ENCODE data around the gene C1orf159. TPM values are rescaled to one million over a fixed set of nuclear protein-coding genes. Genes with fewer than 3 reads are reported as not detected.

The C1orf159 gene
- total and polyA plus RNA-seq, 12 donors = 0.55 to 54.3 (median 11.3) TPM

DNA sequence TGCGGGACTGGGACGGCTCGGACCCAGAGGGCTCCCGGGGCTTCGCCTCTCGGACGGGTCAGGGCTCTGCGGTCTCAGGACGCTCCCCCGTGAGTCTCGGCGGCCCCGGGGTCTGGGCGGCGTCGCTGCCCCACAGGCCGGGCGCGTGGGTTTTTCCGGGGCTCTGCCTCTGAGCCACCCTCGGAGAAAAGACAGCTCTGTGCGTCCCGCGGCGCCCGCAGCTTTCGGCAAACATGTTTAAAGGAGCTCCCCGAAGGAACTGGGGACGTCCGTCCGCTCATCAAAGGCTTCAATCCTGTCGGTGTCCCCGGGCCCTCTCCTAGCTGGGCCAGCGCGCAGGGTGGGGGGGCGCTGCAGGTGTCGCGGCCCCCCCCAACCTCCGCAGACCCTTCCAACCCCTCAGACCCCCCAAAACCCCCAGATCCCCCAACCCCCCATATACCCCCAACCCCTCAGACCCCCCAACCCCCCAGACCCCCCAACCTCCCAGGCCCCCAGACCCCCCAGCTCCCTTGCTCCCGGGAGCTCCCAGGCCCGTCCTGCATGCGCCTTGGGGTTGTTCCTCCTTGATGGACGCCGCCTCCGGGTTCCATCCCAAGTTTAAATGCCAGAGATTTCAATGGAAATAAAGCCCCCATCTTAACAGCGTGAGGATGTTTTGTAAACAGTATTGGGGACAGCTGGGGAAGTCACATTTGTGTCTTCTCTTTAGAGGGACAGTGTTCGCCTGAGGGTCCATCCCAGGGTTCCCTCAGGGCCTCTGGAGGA is 996 bp upstream of the C1orf159 start:
- H3K9me3 ChIP-seq (replicated peaks in 1 of 3) = no peaks in the 10 kb centered on the region
- H3K4me3 ChIP-seq = peak overlapping the region in 1 of 4 donors; percentile 96
- TF ChIP-seq, protein P1, sequence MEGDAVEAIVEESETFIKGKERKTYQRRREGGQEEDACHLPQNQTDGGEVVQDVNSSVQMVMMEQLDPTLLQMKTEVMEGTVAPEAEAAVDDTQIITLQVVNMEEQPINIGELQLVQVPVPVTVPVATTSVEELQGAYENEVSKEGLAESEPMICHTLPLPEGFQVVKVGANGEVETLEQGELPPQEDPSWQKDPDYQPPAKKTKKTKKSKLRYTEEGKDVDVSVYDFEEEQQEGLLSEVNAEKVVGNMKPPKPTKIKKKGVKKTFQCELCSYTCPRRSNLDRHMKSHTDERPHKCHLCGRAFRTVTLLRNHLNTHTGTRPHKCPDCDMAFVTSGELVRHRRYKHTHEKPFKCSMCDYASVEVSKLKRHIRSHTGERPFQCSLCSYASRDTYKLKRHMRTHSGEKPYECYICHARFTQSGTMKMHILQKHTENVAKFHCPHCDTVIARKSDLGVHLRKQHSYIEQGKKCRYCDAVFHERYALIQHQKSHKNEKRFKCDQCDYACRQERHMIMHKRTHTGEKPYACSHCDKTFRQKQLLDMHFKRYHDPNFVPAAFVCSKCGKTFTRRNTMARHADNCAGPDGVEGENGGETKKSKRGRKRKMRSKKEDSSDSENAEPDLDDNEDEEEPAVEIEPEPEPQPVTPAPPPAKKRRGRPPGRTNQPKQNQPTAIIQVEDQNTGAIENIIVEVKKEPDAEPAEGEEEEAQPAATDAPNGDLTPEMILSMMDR (IDR thresholded peaks at IDR 0.05) = no peak
- TF ChIP-seq POLR2A (IDR thresholded peaks at IDR 0.05) = no peak
- no peaks in the 10 kb centered on the region for H3K36me3 ChIP-seq (replicated peaks in 1 of 2)
- intact Hi-C loops (cut with DNase I) = no loop called here
- WGBS, 4 donors = 9 to 34% (median 12%) methylated on average over 4 to 47 of the region's 47 CpGs
- no peak overlapping the region for H3K27ac ChIP-seq
- no peaks in the 10 kb centered on the region for H3K27me3 ChIP-seq
- H3K4me1 ChIP-seq (replicated peaks in 1 of 2) = peaks cover under 1 to 5% of the 10 kb centered on the region in 2 donors
- peak in 4 of 7 donors; percentile 19 to 36 (median 22) for DNase-seq

DNA sequence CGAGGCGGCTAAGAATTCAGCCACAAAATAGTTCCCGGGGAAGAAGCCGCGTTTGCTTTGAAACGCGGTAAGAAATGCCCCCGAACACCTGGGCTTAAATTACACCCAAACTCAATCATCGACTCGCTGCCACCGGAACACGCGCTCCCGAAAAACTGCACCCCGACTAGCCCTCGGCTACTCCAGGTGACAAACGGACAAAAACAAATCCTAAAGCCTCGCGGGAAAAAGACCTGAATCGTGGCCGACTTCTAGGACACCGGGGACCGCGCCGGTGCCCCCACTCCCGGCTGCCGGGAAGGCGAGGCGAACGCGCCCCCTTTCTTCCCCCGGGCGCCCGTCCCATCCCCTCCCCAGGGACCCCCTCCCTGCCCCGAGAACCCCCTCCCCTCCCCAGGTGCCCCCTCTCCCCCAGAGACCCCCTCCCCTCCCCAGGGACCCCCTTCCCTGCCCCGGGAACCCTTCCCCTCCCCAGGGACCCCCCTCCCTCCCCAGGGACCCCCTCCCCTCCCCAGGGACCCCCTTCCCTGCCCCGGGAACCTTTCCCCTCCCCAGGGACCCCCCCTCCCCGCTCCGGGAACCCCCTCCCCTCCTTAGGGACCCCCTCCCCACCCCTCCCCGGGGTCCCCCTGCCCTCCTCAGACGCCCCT is 628 bp downstream of the C1orf159 start:
- Histone ChIP-seq H3K4me3 (peak overlapping the region in 2 of 4 donors; percentile 89 to 96), H3K36me3 (replicated peaks in 1 of 2) (no peaks in the 10 kb centered on the region), H3K27ac (peak overlapping the region in 2 of 5 donors; percentile 66 to 75), H3K9me3 (replicated peaks in 1 of 3) (no peaks in the 10 kb centered on the region), H3K4me1 (replicated peaks in 1 of 2) (peaks cover 0 to 5% of the 10 kb centered on the region in 2 donors), H3K27me3 (no peaks in the 10 kb centered on the region)
- DNase-seq = peak in 2 of 7 donors; percentile 9 to 56
- WGBS, 4 donors = 3 to 5% (median 5%) methylated on average over 32 to 40 of the region's 41 CpGs
- TF ChIP-seq, protein P1 (IDR thresholded peaks at IDR 0.05) = no peak
- no peak for TF ChIP-seq POLR2A (IDR thresholded peaks at IDR 0.05)
- intact Hi-C loops (cut with DNase I) = no loop called here

DNA sequence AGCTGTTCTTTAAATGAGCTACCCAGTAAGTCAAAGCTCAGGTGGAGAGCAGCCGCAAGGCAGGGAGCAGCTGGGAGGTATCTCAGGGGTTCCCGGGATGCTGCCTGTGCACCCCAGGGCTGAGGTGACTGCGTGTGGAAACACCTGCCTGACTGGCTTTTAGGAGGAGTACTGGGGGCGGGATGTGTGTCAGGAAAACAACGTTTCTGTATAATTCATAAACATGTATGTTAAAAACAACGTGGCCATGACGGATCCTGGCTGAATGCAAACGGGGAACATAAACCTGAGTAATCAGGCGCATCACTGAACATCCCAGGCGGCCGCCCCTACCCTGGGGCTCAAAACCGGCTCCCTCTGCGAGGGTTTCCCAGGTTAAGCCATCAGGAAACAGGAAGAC is 1.5 kb downstream of the C1orf159 start:
- Histone ChIP-seq H3K4me1 (replicated peaks in 1 of 2) (peaks cover 0 to 5% of the 10 kb centered on the region in 2 donors), H3K36me3 (replicated peaks in 1 of 2) (no peaks in the 10 kb centered on the region), H3K9me3 (replicated peaks in 1 of 3) (no peaks in the 10 kb centered on the region), H3K4me3 (no peak overlapping the region), H3K27me3 (no peaks in the 10 kb centered on the region), H3K27ac (no peak overlapping the region)
- no peak for TF ChIP-seq POLR2A (IDR thresholded peaks at IDR 0.05)
- TF ChIP-seq, protein P1 (IDR thresholded peaks at IDR 0.05) = no peak
- intact Hi-C loops (cut with DNase I) = no loop called here
- WGBS, 4 donors = 90 to 95% (median 91%) methylated on average over 13 of the region's 13 CpGs
- DNase-seq = peak in 1 of 7 donors; percentile 15

DNA sequence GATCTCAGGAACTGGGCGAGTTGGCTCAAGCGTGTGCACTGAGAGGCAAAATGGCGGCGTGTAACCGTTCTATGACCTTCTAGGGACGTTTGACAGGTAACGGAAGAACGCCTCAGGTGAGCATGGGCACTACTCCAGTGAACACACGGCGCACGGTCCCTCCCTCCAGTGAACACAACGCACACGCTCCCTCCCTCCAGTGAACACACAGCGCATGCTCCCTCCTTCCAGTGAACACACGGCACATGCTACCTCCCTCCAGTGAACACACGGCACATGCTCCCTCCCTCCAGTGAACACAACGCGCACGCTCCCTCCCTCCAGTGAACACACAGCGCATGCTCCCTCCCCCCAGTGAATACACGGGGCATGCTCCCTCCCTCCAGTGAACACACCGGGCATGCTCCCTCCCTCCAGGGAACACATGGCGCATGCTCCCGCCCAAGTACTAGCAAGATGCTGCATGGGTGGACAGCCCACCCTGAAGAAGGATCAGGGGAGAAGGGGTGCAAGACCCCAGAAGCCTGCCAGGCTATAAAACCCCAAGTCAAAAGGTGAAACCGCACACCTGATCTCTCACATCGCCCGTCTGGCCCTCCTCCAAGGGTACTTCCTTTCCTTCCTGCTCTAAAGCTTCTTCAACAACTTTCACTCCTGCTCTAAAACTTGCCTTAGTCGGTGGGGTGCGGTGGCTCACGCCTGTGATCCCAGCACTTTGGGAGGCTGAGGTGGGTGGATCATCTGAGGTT is 3.5 kb downstream of the C1orf159 start:
- 92 to 97% (median 96%) methylated on average over 29 to 30 of the region's 30 CpGs for WGBS, 4 donors
- TF ChIP-seq, protein P1 (IDR thresholded peaks at IDR 0.05) = no peak
- peak in 1 of 7 donors; percentile 13 for DNase-seq
- Histone ChIP-seq H3K4me1 (replicated peaks in 1 of 2) (peaks cover 0 to 5% of the 10 kb centered on the region in 2 donors), H3K9me3 (replicated peaks in 1 of 3) (no peaks in the 10 kb centered on the region), H3K27me3 (no peaks in the 10 kb centered on the region), H3K36me3 (replicated peaks in 1 of 2) (no peaks in the 10 kb centered on the region), H3K27ac (no peak overlapping the region), H3K4me3 (no peak overlapping the region)
- intact Hi-C loops (cut with DNase I) = no loop called here
